Transverse colon (tissue), 3 donors: ENCODE results near the gene ZBTB40.

Source experiments
- POLR2A ChIP-seq: fragments of 450-650 bp; IDR thresholded peaks from one replicate; pipeline ENCODE4 v1.6.1; 2016; ENCODE audit warnings: antibody characterized with exemption, mild to moderate bottlenecking, moderate library complexity
- POLR2AphosphoS5 ChIP-seq, 3 donors: sonication (generic); formaldehyde crosslinking; IDR thresholded peaks; one replicate each; pipeline ENCODE4 v1.6.1; 2016; ENCODE audit warnings: antibody characterized with exemption in 3 of 3

DNA sequence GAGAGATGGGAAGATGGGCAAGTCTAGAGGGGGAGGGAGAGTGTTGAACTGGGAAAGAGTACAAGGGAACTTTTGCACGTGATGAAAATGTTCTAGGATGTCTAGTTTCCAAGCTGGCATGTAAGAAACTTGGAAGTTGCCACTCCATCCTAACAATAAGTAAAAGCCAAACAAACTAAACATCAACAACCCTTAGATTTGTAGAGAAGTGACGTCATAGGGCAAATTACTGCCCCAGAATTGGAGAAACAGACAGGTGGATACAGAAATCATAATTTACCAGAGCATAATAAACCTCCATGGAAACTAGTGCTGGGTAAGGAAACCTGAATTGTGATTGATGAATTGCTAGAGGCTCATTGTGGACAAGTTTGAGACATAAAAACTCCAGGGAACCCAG, 14.7 kb upstream of the ZBTB40 start:
- TF ChIP-seq POLR2AphosphoS5 (IDR thresholded peaks at IDR 0.05), result no peak
- TF ChIP-seq POLR2A, result no peak
